Tibial nerve (tissue), 4 donors: ENCODE data around the gene PRKAG2. TPM values are rescaled to one million over a fixed set of nuclear protein-coding genes. Genes with fewer than 3 reads are reported as not detected.
"Not testable (repeated sequence)": the region's sequence is repeated elsewhere in the genome, so short reads cannot be mapped to it uniquely, and the experiment has no call there.

Source experiments
- DNase-seq, 2 donors: peaks; one replicate each; pipeline ENCODE4 v3.0.0-alpha.2; 2019; ENCODE audit warnings: low spot score in 2 of 2
- H3K27ac ChIP-seq, 4 donors: fragments of 200-600 bp; sonication (generic) in 3 of 4; one replicate each; pipeline ENCODE4 v1.5.1; 2017 to 2019; ENCODE audit warnings: mild to moderate bottlenecking in 1 of 4
- H3K27me3 ChIP-seq, 2 donors: fragments of 200-600 bp; sonication (generic) in 1 of 2; one replicate each; pipeline versions ENCODE4 v1.5.1 to v1.6.0; 2017 to 2019
- H3K36me3 ChIP-seq, 3 donors: fragments of 200-600 bp; sonication (generic); one replicate each; pipeline ENCODE4 v1.5.1; 2018 to 2019
- H3K4me1 ChIP-seq, 4 donors: fragments of 200-600 bp; sonication (generic) in 3 of 4; one replicate each; pipeline ENCODE4 v1.5.1; 2017 to 2019
- H3K4me3 ChIP-seq, 4 donors: fragments of 200-600 bp; sonication (generic) in 3 of 4; one replicate each; pipeline ENCODE4 v1.5.1; 2017 to 2019; ENCODE audit warnings: mild to moderate bottlenecking in 1 of 4, moderate library complexity in 1 of 4
- H3K9me3 ChIP-seq, 4 donors: fragments of 200-600 bp; sonication (generic) in 3 of 4; one replicate each; pipeline ENCODE4 v1.5.1; 2017 to 2019
- EP300 ChIP-seq, 2 donors: sonication (generic); formaldehyde crosslinking; IDR thresholded peaks; one replicate each; pipeline ENCODE4 v1.6.1; 2017; ENCODE audit warnings: antibody characterized with exemption in 2 of 2, mild to moderate bottlenecking in 1 of 2
- POLR2A ChIP-seq, 2 donors: fragments of 450-650 bp; IDR thresholded peaks; one replicate each; pipeline ENCODE4 v1.6.1; 2017; ENCODE audit warnings: antibody characterized with exemption in 2 of 2, mild to moderate bottlenecking in 2 of 2, moderate library complexity in 2 of 2
- WGBS, 2 donors: methylation state at CpG; one replicate each; pipeline ENCODE4 v1.1.5; 2018; 5-methylcytosine and 5-hydroxymethylcytosine counted together
- total RNA-seq, 4 donors: library from RNA; depleted of rRNA; stranded (reverse); fragments of >200 nt; gene quantifications; one replicate each; pipeline ENCODE4 v1.1.0, GENCODE V29; 2016
- TF ChIP-seq, protein P1 (sequence below), 5 experiments: fragments of 200-600 bp in 3 of 5; fragments of 450-650 bp in 2 of 5; sonication (generic) in 3 of 5; IDR thresholded peaks; one replicate each; pipeline ENCODE4 v1.5.1; 2016 to 2019; ENCODE audit warnings: antibody characterized with exemption in 5 of 5, mild to moderate bottlenecking in 3 of 5, moderate library complexity in 2 of 5

Gene PRKAG2
- total RNA-seq, 4 donors from 2014 or later = 24.5 to 82.6 (median 38.3) TPM

DNA sequence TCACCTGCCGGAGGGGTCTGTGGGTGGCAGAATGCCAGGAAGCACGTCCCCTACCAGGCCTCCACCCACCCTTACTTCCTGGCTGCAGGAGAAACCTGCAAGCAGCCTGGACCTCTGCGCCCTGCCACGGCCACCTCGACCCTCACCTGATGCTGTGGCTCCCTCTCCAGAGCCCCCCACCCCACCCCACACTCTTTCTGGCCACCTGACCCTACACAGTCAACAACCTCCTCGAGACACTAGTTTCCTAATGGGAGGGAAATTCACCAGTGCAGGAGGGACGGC lies 91.3 kb downstream of the PRKAG2 start:
- no peak overlapping the region for H3K27ac ChIP-seq
- H3K4me3 ChIP-seq = no peak overlapping the region
- no peak for TF ChIP-seq POLR2A (IDR thresholded peaks at IDR 0.05)
- TF ChIP-seq, protein P1, sequence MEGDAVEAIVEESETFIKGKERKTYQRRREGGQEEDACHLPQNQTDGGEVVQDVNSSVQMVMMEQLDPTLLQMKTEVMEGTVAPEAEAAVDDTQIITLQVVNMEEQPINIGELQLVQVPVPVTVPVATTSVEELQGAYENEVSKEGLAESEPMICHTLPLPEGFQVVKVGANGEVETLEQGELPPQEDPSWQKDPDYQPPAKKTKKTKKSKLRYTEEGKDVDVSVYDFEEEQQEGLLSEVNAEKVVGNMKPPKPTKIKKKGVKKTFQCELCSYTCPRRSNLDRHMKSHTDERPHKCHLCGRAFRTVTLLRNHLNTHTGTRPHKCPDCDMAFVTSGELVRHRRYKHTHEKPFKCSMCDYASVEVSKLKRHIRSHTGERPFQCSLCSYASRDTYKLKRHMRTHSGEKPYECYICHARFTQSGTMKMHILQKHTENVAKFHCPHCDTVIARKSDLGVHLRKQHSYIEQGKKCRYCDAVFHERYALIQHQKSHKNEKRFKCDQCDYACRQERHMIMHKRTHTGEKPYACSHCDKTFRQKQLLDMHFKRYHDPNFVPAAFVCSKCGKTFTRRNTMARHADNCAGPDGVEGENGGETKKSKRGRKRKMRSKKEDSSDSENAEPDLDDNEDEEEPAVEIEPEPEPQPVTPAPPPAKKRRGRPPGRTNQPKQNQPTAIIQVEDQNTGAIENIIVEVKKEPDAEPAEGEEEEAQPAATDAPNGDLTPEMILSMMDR (IDR thresholded peaks at IDR 0.05) = no peak
- TF ChIP-seq EP300 (IDR thresholded peaks at IDR 0.05) = no peak
- H3K9me3 ChIP-seq = no peaks in the 10 kb centered on the region
- 69 to 81% methylated on average over 3 to 7 of the region's 7 CpGs for WGBS, 2 donors
- no peaks in the 10 kb centered on the region for H3K27me3 ChIP-seq
- H3K4me1 ChIP-seq = peaks cover 0 to 11% (median 5%) of the 10 kb centered on the region in 4 donors
- no peak for DNase-seq
- H3K36me3 ChIP-seq = peaks cover 0 to 30% (median 0%) of the 10 kb centered on the region in 3 donors

DNA sequence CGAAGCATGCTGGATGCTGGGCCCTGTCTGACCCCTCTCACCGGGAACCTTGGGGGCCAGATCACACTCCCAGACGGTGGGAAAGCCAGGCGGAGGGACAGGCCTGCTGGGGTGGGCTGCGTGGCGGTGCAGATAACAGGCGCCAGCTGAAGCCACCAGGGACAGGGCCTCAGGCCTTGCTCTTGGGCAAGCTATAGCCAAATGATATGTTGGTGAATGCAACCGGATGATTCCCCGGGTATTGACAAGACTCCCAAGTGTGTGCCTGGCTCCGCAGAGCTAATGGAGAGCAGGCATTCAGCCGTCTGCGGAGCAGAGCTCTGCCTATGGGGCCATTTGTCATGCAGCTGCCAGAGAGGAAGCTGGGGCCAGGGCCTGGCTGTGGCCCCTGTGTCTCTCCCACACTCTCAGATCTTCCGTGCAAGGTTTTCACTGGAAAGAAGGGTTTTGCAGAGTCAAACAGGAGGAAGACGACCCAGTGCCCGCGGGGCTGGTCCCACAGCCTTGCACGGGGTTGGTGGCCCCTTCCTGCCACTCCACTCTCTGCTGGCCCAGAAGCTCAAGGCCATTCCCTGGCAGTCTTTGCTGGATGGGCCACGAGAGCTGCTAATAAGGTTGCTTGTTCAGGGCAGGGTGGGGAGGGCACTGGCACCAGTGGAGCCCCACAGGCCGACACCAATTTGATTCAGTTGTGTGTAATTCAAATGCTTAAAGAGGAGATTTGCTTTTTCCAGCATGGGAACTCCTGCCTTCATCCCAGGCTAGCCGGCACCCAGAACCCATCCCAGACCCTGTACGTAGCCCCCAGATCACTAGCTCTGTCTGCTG lies 91.8 kb downstream of the PRKAG2 start:
- peaks cover 0 to 36% (median 0%) of the 10 kb centered on the region in 3 donors for H3K36me3 ChIP-seq
- no peak overlapping the region for H3K27ac ChIP-seq
- H3K27me3 ChIP-seq = no peaks in the 10 kb centered on the region
- no peak overlapping the region for H3K4me3 ChIP-seq
- WGBS, 2 donors = 85 to 87% methylated on average over 12 to 20 of the region's 21 CpGs
- no peak for TF ChIP-seq EP300 (IDR thresholded peaks at IDR 0.05)
- TF ChIP-seq POLR2A (IDR thresholded peaks at IDR 0.05) = no peak
- TF ChIP-seq, protein P1 (IDR thresholded peaks at IDR 0.05) = no peak
- no peaks in the 10 kb centered on the region for H3K9me3 ChIP-seq
- peaks cover 0 to 11% (median 5%) of the 10 kb centered on the region in 4 donors for H3K4me1 ChIP-seq
- no peak for DNase-seq

DNA sequence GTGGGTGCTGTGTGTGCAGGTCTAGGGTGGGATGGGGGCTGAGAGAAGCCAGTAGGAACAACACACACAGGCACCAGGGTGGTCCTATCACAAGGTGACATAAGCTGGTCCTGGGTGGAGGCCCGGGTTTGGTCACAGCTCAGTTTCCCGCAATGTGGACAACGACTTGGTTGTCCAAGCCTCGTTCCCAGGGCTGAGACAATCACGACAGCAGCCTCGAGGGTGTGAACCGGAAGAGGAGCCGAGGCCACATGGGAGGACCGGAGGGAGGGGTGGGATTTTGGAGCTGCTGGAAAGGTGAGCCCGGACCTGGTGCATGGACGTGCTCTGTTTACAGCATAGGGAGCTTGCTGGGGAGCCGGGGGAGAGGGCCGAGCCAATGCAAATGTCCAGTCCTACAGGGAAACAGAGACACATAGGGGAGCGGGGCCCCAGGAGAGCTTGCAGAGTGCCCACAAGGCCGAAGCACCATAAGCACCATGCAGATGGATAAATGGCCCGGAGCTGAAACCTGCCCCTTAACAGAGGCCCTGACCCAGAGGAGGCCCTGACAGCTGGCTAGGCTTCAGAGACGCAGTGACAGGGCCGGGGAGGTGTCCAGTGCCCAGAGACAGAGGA lies 92.8 kb downstream of the PRKAG2 start:
- H3K9me3 ChIP-seq = no peaks in the 10 kb centered on the region
- no peaks in the 10 kb centered on the region for H3K27me3 ChIP-seq
- no peak for DNase-seq
- no peak for TF ChIP-seq EP300 (IDR thresholded peaks at IDR 0.05)
- no peak for TF ChIP-seq POLR2A (IDR thresholded peaks at IDR 0.05)
- TF ChIP-seq, protein P1 (IDR thresholded peaks at IDR 0.05) = no peak
- peaks cover 0 to 11% (median 5%) of the 10 kb centered on the region in 4 donors for H3K4me1 ChIP-seq
- no peak overlapping the region for H3K4me3 ChIP-seq
- H3K27ac ChIP-seq = no peak overlapping the region
- 92% methylated on average over 18 of the region's 18 CpGs for WGBS, 2 donors
- peaks cover 0 to 46% (median 0%) of the 10 kb centered on the region in 3 donors for H3K36me3 ChIP-seq

DNA sequence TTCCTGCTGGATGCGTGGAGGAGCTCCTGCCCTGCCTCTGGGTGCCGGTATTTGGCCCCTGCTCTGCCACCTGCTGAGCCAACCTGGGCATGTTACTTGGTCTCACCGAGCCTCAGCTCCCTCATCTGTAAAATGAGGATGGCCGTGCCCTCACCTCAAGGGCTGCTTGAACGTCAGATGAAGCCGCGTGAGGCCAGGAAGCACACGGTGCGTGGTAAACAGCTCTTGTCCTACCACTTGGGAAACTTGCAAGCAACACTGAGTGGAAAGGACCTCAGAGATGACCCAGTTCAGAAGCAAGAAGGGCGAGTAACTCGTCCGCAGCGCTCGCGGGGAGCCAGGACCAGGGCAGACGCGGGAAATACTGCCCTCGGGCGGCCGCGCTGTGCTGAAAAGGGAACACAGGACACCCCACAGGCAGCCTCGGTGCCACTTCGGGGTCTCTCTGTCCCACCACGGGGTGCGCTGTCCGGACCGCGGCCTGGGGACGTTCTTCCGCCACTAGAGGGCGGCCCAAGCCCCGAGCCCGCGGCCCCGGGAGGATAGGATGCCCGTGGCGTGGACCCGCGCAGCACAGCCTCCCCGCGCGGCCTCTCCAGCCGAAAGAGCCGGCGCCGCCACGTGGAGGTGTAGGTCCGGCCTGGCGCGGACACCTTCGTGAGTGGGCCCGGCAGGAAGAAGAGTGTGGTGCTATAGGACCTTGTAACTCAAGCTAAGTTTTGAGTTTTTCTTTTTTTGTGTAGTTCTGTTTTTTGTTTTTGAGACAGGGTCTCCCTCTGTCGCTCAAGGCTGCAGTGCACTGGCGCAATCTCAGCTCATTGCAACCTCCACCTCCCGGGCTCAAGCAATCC lies 94.1 kb downstream of the PRKAG2 start:
- peak overlapping the region in 3 of 4 donors; percentile 3 to 18 (median 15) for H3K4me3 ChIP-seq
- H3K4me1 ChIP-seq = peaks cover 0 to 11% (median 5%) of the 10 kb centered on the region in 4 donors
- TF ChIP-seq POLR2A (IDR thresholded peaks at IDR 0.05) (no peak), EP300 (IDR thresholded peaks at IDR 0.05) (peak in 1 of 2 donors; percentile 56)
- TF ChIP-seq, protein P1 (IDR thresholded peaks at IDR 0.05) = peak; percentile 88 to 95 (median 94)
- H3K27me3 ChIP-seq = no peaks in the 10 kb centered on the region
- peak overlapping the region in 1 of 4 donors; percentile 44 for H3K27ac ChIP-seq
- peaks cover 0 to 53% (median 0%) of the 10 kb centered on the region in 3 donors for H3K36me3 ChIP-seq
- H3K9me3 ChIP-seq = no peaks in the 10 kb centered on the region
- peak; percentile 49 to 67 for DNase-seq
- WGBS, 2 donors = 16 to 20% methylated on average over 36 to 44 of the region's 55 CpGs

DNA sequence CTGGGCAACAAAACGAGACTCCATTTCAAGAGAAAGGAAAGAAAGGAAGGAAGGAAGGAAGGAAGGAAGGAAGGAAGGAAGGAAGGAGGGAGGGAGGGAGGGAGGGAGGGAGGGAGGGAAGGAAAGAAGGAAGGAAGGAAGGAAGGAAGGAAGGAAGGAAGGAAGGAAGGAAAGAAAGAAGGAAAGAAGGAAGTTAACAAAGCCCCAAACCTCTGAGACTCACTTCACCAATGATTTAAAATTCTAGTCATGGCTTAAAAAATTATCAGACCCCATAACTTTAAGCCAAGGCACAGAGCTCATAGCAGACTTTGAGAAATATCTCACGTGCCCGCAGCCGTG lies 94.7 kb downstream of the PRKAG2 start:
- not testable (repeated sequence) for H3K4me3 ChIP-seq, H3K9me3 ChIP-seq, DNase-seq, H3K27ac ChIP-seq, H3K27me3 ChIP-seq
- peaks cover 0 to 11% (median 5%) of the 10 kb centered on the region in 4 donors for H3K4me1 ChIP-seq
- peaks cover 0 to 58% (median 0%) of the 10 kb centered on the region in 3 donors for H3K36me3 ChIP-seq
- 89 to 96% methylated on average over 4 of the region's 4 CpGs for WGBS, 2 donors
